IMR-90 (cell line): ENCODE data around the gene CDHR4. TPM values are rescaled to one million over a fixed set of nuclear protein-coding genes. Genes with fewer than 3 reads are reported as not detected.

ENCODE experiments used
- CEBPB ChIP-seq: IDR thresholded peaks from 2 replicates; pipeline ENCODE4 v1.6.1; 2012; ENCODE audit warnings: low read depth, low read length, improper control_type of control experiment
- FOS ChIP-seq: fragments of 150-350 bp; IDR thresholded peaks from 2 replicates; pipeline ENCODE4 v1.6.1; 2016; ENCODE audit warnings: low read depth, low read length
- MAZ ChIP-seq: IDR thresholded peaks from 2 replicates; pipeline ENCODE4 v1.6.1; 2012; ENCODE audit warnings: low read depth, mild to moderate bottlenecking, low read length, improper control_type of control experiment, moderate library complexity, borderline replicate concordance
- RAD21 ChIP-seq: IDR thresholded peaks from 2 replicates; pipeline ENCODE4 v1.6.1; 2012; ENCODE audit warnings: low read length, improper control_type of control experiment
- RFX5 ChIP-seq: IDR thresholded peaks from 2 replicates; pipeline ENCODE4 v1.8.0; 2012; ENCODE audit warnings: low read depth, mild to moderate bottlenecking, low read length, moderate library complexity
- polyA plus RNA-seq, 3 experiments: library from polyadenylated mRNA; depleted of rRNA; stranded (reverse); fragments of >200 nt; gene quantifications; 2 replicates each; pipeline ENCODE4 v1.2.3, GENCODE V29; 2012; ENCODE audit warnings: low replicate concordance in 1 of 3
- total RNA-seq: library from RNA; depleted of rRNA; stranded (reverse); fragments of >200 nt; gene quantifications from 2 replicates; pipeline ENCODE4 v1.2.3, GENCODE V29; 2012
- TF ChIP-seq, protein P1 (sequence below): fragments of 150-350 bp; IDR thresholded peaks from 2 replicates; pipeline ENCODE4 v1.6.1; 2016; ENCODE audit warnings: low read depth, mild to moderate bottlenecking, low read length, moderate library complexity, borderline replicate concordance

Gene CDHR4
- total and polyA plus RNA-seq, 2 of the 4 experiments (the other 2 are of a cell fraction) = not detected

GRCh38 chr3:49801160-49801559 lies 1.5 kb upstream of the CDHR4 start (continued):
- TF ChIP-seq, protein P1, sequence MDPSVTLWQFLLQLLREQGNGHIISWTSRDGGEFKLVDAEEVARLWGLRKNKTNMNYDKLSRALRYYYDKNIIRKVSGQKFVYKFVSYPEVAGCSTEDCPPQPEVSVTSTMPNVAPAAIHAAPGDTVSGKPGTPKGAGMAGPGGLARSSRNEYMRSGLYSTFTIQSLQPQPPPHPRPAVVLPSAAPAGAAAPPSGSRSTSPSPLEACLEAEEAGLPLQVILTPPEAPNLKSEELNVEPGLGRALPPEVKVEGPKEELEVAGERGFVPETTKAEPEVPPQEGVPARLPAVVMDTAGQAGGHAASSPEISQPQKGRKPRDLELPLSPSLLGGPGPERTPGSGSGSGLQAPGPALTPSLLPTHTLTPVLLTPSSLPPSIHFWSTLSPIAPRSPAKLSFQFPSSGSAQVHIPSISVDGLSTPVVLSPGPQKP = no peak
- TF ChIP-seq RAD21 = no peak
- TF ChIP-seq MAZ = no peak
- TF ChIP-seq FOS = no peak
- no peak for TF ChIP-seq CEBPB
- no peak for TF ChIP-seq RFX5
